Keratinocyte (primary cell): Measurements from ENCODE around the gene UBAC2. TPM values are rescaled to one million over a fixed set of nuclear protein-coding genes. Genes with fewer than 3 reads are reported as not detected.

Source experiments
- DNase-seq: peaks from one replicate; pipeline ENCODE4 v3.0.0-alpha.2; 2011; ENCODE audit warnings: low read depth, missing footprints, low spot score
- FAIRE-seq: peaks from 2 replicates; lab custom pipeline; 2011; peaks lifted over from hg19 to GRCh38; lab: Jason Lieb, UNC
- H2AFZ ChIP-seq: 2 replicates; pipeline ENCODE4 v1.6.0; 2012; ENCODE audit warnings: low read length, control low read depth, inconsistent platforms; ENCODE audit not compliant: control insufficient read depth
- H3K27ac ChIP-seq: 2 replicates; pipeline ENCODE4 v1.5.1; 2011; ENCODE audit warnings: low read length; ENCODE audit not compliant: control insufficient read depth, insufficient read depth
- H3K27me3 ChIP-seq: 3 replicates; pipeline ENCODE4 v1.6.0; 2011; ENCODE audit warnings: low read length; ENCODE audit not compliant: control insufficient read depth, insufficient read depth; ENCODE audit errors: extremely low read depth
- H3K36me3 ChIP-seq, 2 experiments: 2 replicates in 1 of 2; 3 replicates in 1 of 2; pipeline ENCODE4 v1.5.1; 2011; ENCODE audit warnings: low read length in 2 of 2, mild to moderate bottlenecking in 1 of 2; ENCODE audit not compliant: control insufficient read depth in 2 of 2, insufficient read depth in 2 of 2; ENCODE audit errors: extremely low read depth in 1 of 2
- H3K4me1 ChIP-seq: 3 replicates; pipeline ENCODE4 v1.5.1; 2011; ENCODE audit warnings: low read length; ENCODE audit not compliant: control insufficient read depth, insufficient read depth; ENCODE audit errors: extremely low read depth
- H3K4me2 ChIP-seq: 3 replicates; pipeline ENCODE4 v1.6.0; 2011; ENCODE audit warnings: low read depth, low read length; ENCODE audit not compliant: control insufficient read depth, insufficient read depth; ENCODE audit errors: extremely low read depth
- H3K4me3 ChIP-seq, 3 experiments: fragments of 200-600 bp in 1 of 3; sonication (generic) in 1 of 3; 2 replicates in 2 of 3; 3 replicates in 1 of 3; pipeline ENCODE4 v1.5.1; 2011 to 2016; ENCODE audit warnings: low read length in 3 of 3, mild to moderate bottlenecking in 3 of 3, control low read depth in 2 of 3, inconsistent platforms in 1 of 3, low read depth in 1 of 3, mixed read lengths in 1 of 3, mixed run types in 1 of 3, moderate library complexity in 1 of 3; ENCODE audit not compliant: control insufficient read depth in 2 of 3, insufficient read depth in 2 of 3; ENCODE audit errors: extremely low read depth in 1 of 3
- H3K79me2 ChIP-seq: 2 replicates; pipeline ENCODE4 v1.6.0; 2012; ENCODE audit warnings: low read length; ENCODE audit not compliant: control insufficient read depth, insufficient read depth
- H3K9ac ChIP-seq: 3 replicates; pipeline ENCODE4 v1.6.0; 2011; ENCODE audit warnings: low read length; ENCODE audit not compliant: control insufficient read depth, insufficient read depth; ENCODE audit errors: extremely low read depth
- H3K9me1 ChIP-seq: 3 replicates; pipeline ENCODE4 v1.6.0; 2011; ENCODE audit warnings: low read length; ENCODE audit not compliant: control insufficient read depth, insufficient read depth; ENCODE audit errors: extremely low read depth
- H3K9me3 ChIP-seq: 2 replicates; pipeline ENCODE4 v1.5.1; 2012; ENCODE audit warnings: low read depth, low read length; ENCODE audit not compliant: control insufficient read depth
- H4K20me1 ChIP-seq: 3 replicates; pipeline ENCODE4 v1.6.0; 2011; ENCODE audit warnings: low read length; ENCODE audit not compliant: control insufficient read depth, insufficient read depth; ENCODE audit errors: extremely low read depth
- EZH2 ChIP-seq: IDR thresholded peaks from one replicate; pipeline ENCODE4 v1.6.1; 2012; ENCODE audit warnings: inconsistent platforms, mild to moderate bottlenecking, low read length, moderate library complexity
- dilution Hi-C: fragments of 300-500 bp; cut with MboI; formaldehyde crosslinking; loops from one replicate; pipeline ENCODE4 v1.7.0; 2020; ENCODE audit warnings: low sequenced_read_pairs; ENCODE audit not compliant: extremely low pct_ligation_motif_present
- polyA plus RNA-seq, 5 experiments: library from polyadenylated mRNA; depleted of rRNA in 3 of 5; stranded (reverse) in 3 of 5; stranded (forward) in 1 of 5; unstranded in 1 of 5; fragments of >200 nt; gene quantifications; 1 replicate in 1 of 5; 2 replicates in 3 of 5; 3 replicates in 1 of 5; pipeline versions ENCODE4 v1.2.1 to v1.2.3, GENCODE V29; 2011 to 2012; ENCODE audit warnings: missing spikeins in 2 of 5, low read depth in 1 of 5, low replicate concordance in 1 of 5
- TF ChIP-seq, protein P1 (sequence below), 3 experiments: IDR thresholded peaks in 1 of 3; conservative IDR thresholded peaks in 1 of 3; optimal IDR thresholded peaks in 1 of 3; 2 replicates in 2 of 3; 3 replicates in 1 of 3; pipeline versions ENCODE3 to v1.5.1; 2011; ENCODE audit warnings: low read length in 3 of 3, mild to moderate bottlenecking in 3 of 3, moderate library complexity in 2 of 3, control low read depth in 1 of 3, inconsistent platforms in 1 of 3; ENCODE audit not compliant: insufficient read depth in 2 of 3; ENCODE audit errors: extremely low read depth in 1 of 3

The UBAC2 gene
- polyA plus RNA-seq, 1 donor (not counting 4 experiments of a cell fraction or from before 2014, with no cell fraction given) = 104 TPM

DNA sequence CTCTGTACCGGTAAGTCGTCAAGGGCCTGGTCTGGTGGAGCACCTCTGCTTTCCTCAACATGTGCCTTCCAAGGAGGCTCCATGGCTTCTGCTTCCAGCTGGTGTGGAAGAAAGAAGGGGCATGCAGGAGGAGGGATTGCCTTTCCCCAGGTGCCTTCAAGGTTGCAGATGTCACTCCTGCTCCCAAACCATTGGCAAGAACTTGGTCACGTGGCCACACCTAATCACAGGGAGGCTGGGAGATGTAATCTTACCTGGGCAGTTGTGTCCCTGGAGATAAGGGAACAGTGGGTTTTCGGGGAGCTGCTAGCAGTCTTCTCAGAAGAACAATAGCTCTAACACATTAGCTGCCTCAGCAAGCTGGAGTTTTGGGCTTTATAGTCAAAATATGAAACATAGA is 67.3 kb downstream of the UBAC2 start:
- Histone ChIP-seq H3K27me3 (no peaks in the 10 kb centered on the region), H3K9me1 (no peaks in the 10 kb centered on the region), H3K27ac (no peak overlapping the region), H3K9me3 (no peaks in the 10 kb centered on the region), H3K4me1 (no peaks in the 10 kb centered on the region), H3K9ac (no peak overlapping the region), H3K36me3 (peaks cover 1 to 3% of the 10 kb centered on the region in 2 experiments), H4K20me1 (no peaks in the 10 kb centered on the region), H3K4me2 (no peak overlapping the region), H3K79me2 (peaks cover 8% of the 10 kb centered on the region), H2AFZ (no peak overlapping the region), H3K4me3 (no peak overlapping the region)
- TF ChIP-seq EZH2 = no peak
- TF ChIP-seq, protein P1, sequence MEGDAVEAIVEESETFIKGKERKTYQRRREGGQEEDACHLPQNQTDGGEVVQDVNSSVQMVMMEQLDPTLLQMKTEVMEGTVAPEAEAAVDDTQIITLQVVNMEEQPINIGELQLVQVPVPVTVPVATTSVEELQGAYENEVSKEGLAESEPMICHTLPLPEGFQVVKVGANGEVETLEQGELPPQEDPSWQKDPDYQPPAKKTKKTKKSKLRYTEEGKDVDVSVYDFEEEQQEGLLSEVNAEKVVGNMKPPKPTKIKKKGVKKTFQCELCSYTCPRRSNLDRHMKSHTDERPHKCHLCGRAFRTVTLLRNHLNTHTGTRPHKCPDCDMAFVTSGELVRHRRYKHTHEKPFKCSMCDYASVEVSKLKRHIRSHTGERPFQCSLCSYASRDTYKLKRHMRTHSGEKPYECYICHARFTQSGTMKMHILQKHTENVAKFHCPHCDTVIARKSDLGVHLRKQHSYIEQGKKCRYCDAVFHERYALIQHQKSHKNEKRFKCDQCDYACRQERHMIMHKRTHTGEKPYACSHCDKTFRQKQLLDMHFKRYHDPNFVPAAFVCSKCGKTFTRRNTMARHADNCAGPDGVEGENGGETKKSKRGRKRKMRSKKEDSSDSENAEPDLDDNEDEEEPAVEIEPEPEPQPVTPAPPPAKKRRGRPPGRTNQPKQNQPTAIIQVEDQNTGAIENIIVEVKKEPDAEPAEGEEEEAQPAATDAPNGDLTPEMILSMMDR (optimal IDR thresholded peaks at IDR 0.05 in 1 of 3, IDR thresholded peaks at IDR 0.05 in 1 of 3, conservative IDR thresholded peaks at IDR 0.05 in 1 of 3; ENCODE audit: extremely low read depth in 1 of 3, insufficient read depth in 2 of 3, low read length in 3 of 3) = no peak
- dilution Hi-C loops = loop anchor here (10.0 kb wide), 1 partner anchor 93 kb away; no protein-coding TSS in a partner anchor
- DNase-seq (no peak), FAIRE-seq (no peak)

DNA sequence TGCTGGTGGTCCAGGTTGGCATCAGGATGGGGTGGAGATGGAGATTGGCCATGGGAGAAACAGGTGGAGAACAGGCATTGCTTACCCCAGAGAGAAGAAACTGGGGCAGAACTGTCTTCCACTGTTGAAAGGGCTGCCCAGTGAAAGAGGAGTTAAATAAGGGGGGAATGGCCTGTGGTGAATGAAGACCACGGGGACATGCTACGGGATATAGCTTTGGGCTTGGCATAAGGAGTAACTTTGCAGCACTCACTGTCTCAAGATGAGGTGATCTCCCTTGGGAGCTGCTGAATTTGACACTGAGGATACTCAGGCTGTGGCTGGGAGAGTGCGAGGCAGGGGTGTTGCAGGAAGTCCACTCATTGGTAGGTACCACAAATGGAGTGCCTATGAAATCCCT is 68.2 kb downstream of the UBAC2 start:
- H4K20me1 ChIP-seq = no peaks in the 10 kb centered on the region
- H3K27ac ChIP-seq = no peak overlapping the region
- H3K79me2 ChIP-seq = peaks cover 8% of the 10 kb centered on the region
- no peaks in the 10 kb centered on the region for H3K9me3 ChIP-seq
- no peak overlapping the region for H2AFZ ChIP-seq
- H3K4me2 ChIP-seq = no peak overlapping the region
- no peak for FAIRE-seq
- no peaks in the 10 kb centered on the region for H3K9me1 ChIP-seq
- no peaks in the 10 kb centered on the region for H3K27me3 ChIP-seq
- TF ChIP-seq, protein P1 (optimal IDR thresholded peaks at IDR 0.05 in 1 of 3, IDR thresholded peaks at IDR 0.05 in 1 of 3, conservative IDR thresholded peaks at IDR 0.05 in 1 of 3; ENCODE audit: extremely low read depth in 1 of 3, insufficient read depth in 2 of 3, low read length in 3 of 3) = no peak
- TF ChIP-seq EZH2 = no peak
- DNase-seq = no peak
- H3K4me1 ChIP-seq = no peaks in the 10 kb centered on the region
- no peak overlapping the region for H3K9ac ChIP-seq
- dilution Hi-C loops = loop anchor here (10.0 kb wide), 1 partner anchor 94 kb away; no protein-coding TSS in a partner anchor
- peaks cover 1 to 3% of the 10 kb centered on the region in 2 experiments for H3K36me3 ChIP-seq
- no peak overlapping the region for H3K4me3 ChIP-seq
